T-cell (primary cell): Measurements from ENCODE around the gene EFCC1. TPM values are rescaled to one million over a fixed set of nuclear protein-coding genes. Genes with fewer than 3 reads are reported as not detected.
A peak's percentile ranks its signal among the peaks of the same experiment; 100 is the strongest.

Experiments
- ATAC-seq, 4 experiments: fragments of 200-7000 bp in 3 of 4; fragments of 150-1000 bp in 1 of 4; cut with Tn5 transposase; replicated peaks in 1 of 4; 1 replicate in 3 of 4; 2 replicates in 1 of 4; pipeline ENCODE4 v1.10.0; 2021; ENCODE audit warnings: moderate library complexity in 3 of 4, mild to moderate bottlenecking in 2 of 4, moderate number of reproducible peaks in 1 of 4
- CTCF ChIA-PET, 2 donors: fragments of 300-600 bp; sonication (Branson Sonifier 250); formaldehyde crosslinking; loops; one replicate each; lab custom pipeline; 2022; ENCODE audit warnings: antibody characterized with exemption in 2 of 2; lab: Charles Lee
- POLR2A ChIA-PET, 2 donors: fragments of 300-600 bp; sonication (Branson Sonifier 250); formaldehyde crosslinking; loops; one replicate each; lab custom pipeline; 2022; ENCODE audit warnings: antibody characterized with exemption in 2 of 2; lab: Charles Lee
- DNase-seq, 35 experiments: peaks; one replicate each; pipeline versions ENCODE4 v3.0.0 to v3.0.0-alpha.2; 2013 to 2023
- H3K27ac ChIP-seq: one replicate; pipeline ENCODE4 v1.5.1; 2013; ENCODE audit warnings: low read length
- H3K27me3 ChIP-seq, 2 experiments: replicated peaks in 1 of 2; 1 replicate in 1 of 2; 2 replicates in 1 of 2; pipeline versions ENCODE4 v1.6.1 to v1.7.0; 2013; ENCODE audit warnings: low read length in 1 of 2, mixed read lengths in 1 of 2; ENCODE audit not compliant: control insufficient read depth in 2 of 2, insufficient read depth in 2 of 2; ENCODE audit errors: extremely low read depth in 1 of 2
- H3K36me3 ChIP-seq, 2 donors: 1 replicate in 1 of 2; 2 replicates in 1 of 2; pipeline versions ENCODE4 v1.6.1 to v1.7.0; 2013; ENCODE audit warnings: low read length in 1 of 2; ENCODE audit not compliant: control insufficient read depth in 2 of 2, insufficient read depth in 1 of 2; ENCODE audit errors: extremely low read depth in 1 of 2
- H3K4me1 ChIP-seq, 2 experiments: 1 replicate in 1 of 2; 2 replicates in 1 of 2; pipeline versions ENCODE4 v1.6.1 to v1.7.0; 2013; ENCODE audit warnings: low read length in 2 of 2, mixed read lengths in 1 of 2; ENCODE audit not compliant: insufficient read depth in 2 of 2, control insufficient read depth in 1 of 2; ENCODE audit errors: extremely low read depth in 1 of 2
- H3K4me3 ChIP-seq, 2 donors: 1 replicate in 1 of 2; 2 replicates in 1 of 2; pipeline versions ENCODE4 v1.5.1 to v1.7.0; 2013; ENCODE audit warnings: mild to moderate bottlenecking in 2 of 2, low read length in 1 of 2, moderate library complexity in 1 of 2; ENCODE audit not compliant: control insufficient read depth in 1 of 2; ENCODE audit errors: extremely low read depth in 1 of 2
- H3K9me3 ChIP-seq: 2 replicates; pipeline ENCODE4 v1.7.0; 2013
- H3K27ac Mint-ChIP-seq, 2 donors: one replicate each; pipeline ENCODE4 v1.8.0; 2020 to 2021; ENCODE audit warnings: mild to moderate bottlenecking in 2 of 2, mixed read lengths in 2 of 2
- H3K27me3 Mint-ChIP-seq, 2 donors: one replicate each; pipeline ENCODE4 v1.8.0; 2021 to 2022; ENCODE audit warnings: mixed read lengths in 2 of 2
- H3K36me3 Mint-ChIP-seq: one replicate; pipeline ENCODE4 v1.8.0; 2021; ENCODE audit warnings: mixed read lengths
- H3K4me1 Mint-ChIP-seq, 3 donors: one replicate each; pipeline ENCODE4 v1.8.0; 2020 to 2022; ENCODE audit warnings: mixed read lengths in 3 of 3, mild to moderate bottlenecking in 1 of 3
- H3K4me3 Mint-ChIP-seq, 3 donors: one replicate each; pipeline ENCODE4 v1.8.0; 2020 to 2022; ENCODE audit warnings: mild to moderate bottlenecking in 3 of 3, mixed read lengths in 3 of 3, moderate library complexity in 3 of 3
- H3K9me3 Mint-ChIP-seq, 3 donors: one replicate each; pipeline ENCODE4 v1.8.0; 2020 to 2022; ENCODE audit warnings: mixed read lengths in 3 of 3
- WGBS: methylation state at CpG from one replicate; pipeline ENCODE4 v1.1.5; 2013; ENCODE audit warnings: missing lambda C conversion rate; ENCODE audit not compliant: insufficient coverage; 5-methylcytosine and 5-hydroxymethylcytosine counted together
- total RNA-seq, 35 experiments: library from RNA in 6 of 35; stranded (reverse) in 6 of 35; fragments of 120-200 nt in 1 of 35; gene quantifications; one replicate each; pipeline versions ENCODE4 v1.2.1 to v1.2.4 and lab custom pipeline; 2013 to 2026

Gene EFCC1
- total RNA-seq, 5 donors from 2014 or later (not counting 1 experiment from before 2014, with no cell fraction given) = 0.20 to 0.43 (median 0.30) TPM

DNA sequence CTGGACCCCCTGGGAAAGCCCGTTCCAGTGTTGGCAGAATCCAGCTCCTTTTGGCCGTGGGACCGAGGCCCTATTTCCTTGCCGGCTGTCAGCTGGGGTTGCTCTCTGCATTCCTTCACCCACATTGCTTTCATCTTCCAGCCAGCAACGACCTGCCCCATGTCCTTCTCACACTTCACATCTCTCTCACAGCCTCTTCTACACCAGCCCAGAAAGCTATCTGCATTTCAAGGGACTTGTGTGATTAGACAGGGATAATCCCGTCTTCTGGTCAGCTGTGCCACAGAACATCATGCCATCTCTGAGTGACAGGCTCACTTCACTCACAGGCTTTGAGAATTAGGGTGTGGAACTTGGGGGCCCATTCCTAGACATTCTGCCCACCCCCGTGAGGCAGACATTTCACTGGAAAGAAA is 16.4 kb downstream of the EFCC1 start:
- Mint-ChIP-seq H3K4me3 (peak overlapping the region in 1 of 3 donors; percentile 81), H3K4me1 (peaks cover 50 to 66% (median 51%) of the 10 kb centered on the region in 3 donors)

DNA sequence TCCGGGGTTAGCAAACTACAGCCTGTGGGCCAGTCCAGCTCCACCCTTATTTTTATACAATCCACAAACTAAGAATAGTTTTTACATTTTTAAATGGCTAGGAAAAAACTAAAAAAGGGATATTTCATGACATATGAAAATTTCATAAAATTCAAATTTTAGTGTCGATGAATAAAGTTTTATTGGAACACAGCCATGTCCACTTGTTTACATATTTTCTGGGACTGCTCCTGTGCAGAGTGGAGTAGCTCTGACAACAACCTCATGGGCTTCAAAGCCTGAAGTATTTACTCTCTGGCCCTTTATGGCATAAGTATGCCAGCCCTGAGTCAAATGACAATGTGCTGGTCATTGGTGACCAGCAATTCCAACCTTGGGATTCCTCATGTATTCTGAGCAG is 17.2 kb downstream of the EFCC1 start:
- peak overlapping the region; percentile 84 for H3K27ac ChIP-seq
- DNase-seq (no peak), ATAC-seq (no peak)
- H3K27ac Mint-ChIP-seq = peak overlapping the region; percentile 95 to 99
- no CpG with 5 or more reads among the region's 2 CpGs for WGBS
- H3K27me3 Mint-ChIP-seq = no peaks in the 10 kb centered on the region
- CTCF ChIA-PET = interaction anchor here in 1 of 2 donors (3.1 kb wide), 1 partner anchor 9 kb away, joined by 37 read pairs; no protein-coding TSS in a partner anchor
- H3K4me1 Mint-ChIP-seq = peaks cover 52 to 65% (median 53%) of the 10 kb centered on the region in 3 donors
- POLR2A ChIA-PET = interaction anchor here in 1 of 2 donors (0.7 kb wide), 1 partner anchor 24 kb away, joined by 3 read pairs; no protein-coding TSS in a partner anchor
- no peak overlapping the region for H3K4me3 ChIP-seq
- peak overlapping the region in 1 of 3 donors; percentile 22 for H3K4me3 Mint-ChIP-seq
- no peaks in the 10 kb centered on the region for H3K9me3 ChIP-seq
- peaks cover 26 to 54% of the 10 kb centered on the region in 2 experiments for H3K4me1 ChIP-seq
- H3K36me3 ChIP-seq = no peaks in the 10 kb centered on the region
- no peaks in the 10 kb centered on the region for H3K27me3 ChIP-seq
- H3K9me3 Mint-ChIP-seq = no peaks in the 10 kb centered on the region
- no peaks in the 10 kb centered on the region for H3K36me3 Mint-ChIP-seq

More for the DNA sequence above, 16.4 kb downstream of the EFCC1 start:
- no peaks in the 10 kb centered on the region for H3K9me3 Mint-ChIP-seq
- ATAC-seq (no peak), DNase-seq (no peak)
- 96% methylated on average over 4 of the region's 7 CpGs for WGBS
- H3K27ac ChIP-seq = peak overlapping the region; percentile 84
- H3K27ac Mint-ChIP-seq = peak overlapping the region; percentile 95 to 99
- H3K4me3 ChIP-seq = no peak overlapping the region
- peaks cover 26 to 50% of the 10 kb centered on the region in 2 experiments for H3K4me1 ChIP-seq
- POLR2A ChIA-PET = interaction anchor here in 1 of 2 donors (0.7 kb wide), 2 partner anchors 9 to 23 kb away, joined by 3 read pairs; no protein-coding TSS in a partner anchor
- H3K9me3 ChIP-seq = no peaks in the 10 kb centered on the region
- H3K27me3 ChIP-seq = no peaks in the 10 kb centered on the region
- H3K36me3 Mint-ChIP-seq = no peaks in the 10 kb centered on the region
- no peaks in the 10 kb centered on the region for H3K27me3 Mint-ChIP-seq
- CTCF ChIA-PET = interaction anchor here (0.5 to 3.1 kb wide), 8 partner anchors 9 to 230 kb away, joined by 3 to 58 read pairs (median 18); no protein-coding TSS in a partner anchor
- no peaks in the 10 kb centered on the region for H3K36me3 ChIP-seq

DNA sequence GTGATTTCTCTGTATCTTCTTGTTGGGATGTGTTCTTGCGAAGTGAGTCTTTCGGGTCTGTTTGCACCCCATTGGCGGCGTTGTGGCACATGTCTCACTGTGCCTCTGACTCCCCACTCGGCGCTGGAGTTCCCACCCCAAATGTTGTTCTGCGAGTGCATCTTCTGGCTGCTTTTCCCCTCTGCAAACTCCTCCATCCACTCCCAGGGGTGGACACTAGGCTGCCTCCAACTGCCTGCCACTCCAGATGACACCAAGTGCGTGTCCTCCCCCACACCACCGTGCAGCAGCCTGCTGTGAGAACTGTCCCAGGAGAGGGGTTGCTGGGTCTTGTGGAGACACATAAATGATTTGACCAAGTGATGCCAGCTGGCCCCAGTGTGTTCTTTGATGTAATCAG is 17.6 kb downstream of the EFCC1 start:
- Histone ChIP-seq H3K36me3 (no peaks in the 10 kb centered on the region), H3K27ac (peak overlapping the region; percentile 84), H3K4me3 (no peak overlapping the region), H3K9me3 (no peaks in the 10 kb centered on the region), H3K27me3 (no peaks in the 10 kb centered on the region), H3K4me1 (peaks cover 26 to 54% of the 10 kb centered on the region in 2 experiments)
- ATAC-seq (no peak), DNase-seq (no peak)
- ChIA-PET POLR2A (no interaction called here), CTCF (interaction anchor here in 1 of 2 donors (0.5 kb wide), 1 partner anchor 431 kb away, joined by 3 read pairs; no protein-coding TSS in a partner anchor)
- H3K4me3 Mint-ChIP-seq = peak overlapping the region in 1 of 3 donors; percentile 22
- no peaks in the 10 kb centered on the region for H3K27me3 Mint-ChIP-seq
- WGBS = 98% methylated on average over 8 of the region's 9 CpGs
- no peaks in the 10 kb centered on the region for H3K36me3 Mint-ChIP-seq
- H3K9me3 Mint-ChIP-seq = no peaks in the 10 kb centered on the region
- peaks cover 52 to 60% (median 53%) of the 10 kb centered on the region in 3 donors for H3K4me1 Mint-ChIP-seq
- peak overlapping the region; percentile 67 to 99 for H3K27ac Mint-ChIP-seq

DNA sequence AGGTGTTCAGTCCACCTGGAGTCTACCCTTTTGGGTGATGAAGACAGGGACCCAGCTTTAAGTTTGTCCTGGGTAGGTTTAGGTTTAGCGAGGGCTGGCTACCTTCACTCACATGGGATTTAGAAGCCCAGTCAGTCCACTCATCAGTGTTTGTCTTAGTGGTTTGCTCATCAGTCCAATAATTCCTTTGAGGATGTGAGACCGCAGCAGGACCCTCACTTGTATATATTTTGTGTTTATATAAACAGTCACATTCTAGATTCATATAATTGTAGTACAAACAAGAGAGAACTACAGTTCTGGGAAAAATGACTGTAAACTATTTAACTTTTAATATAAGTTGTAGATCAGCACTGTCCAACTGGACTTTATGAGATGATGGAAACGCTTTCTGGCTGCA is 18.2 kb downstream of the EFCC1 start:
- H3K27me3 Mint-ChIP-seq = no peaks in the 10 kb centered on the region
- Histone ChIP-seq H3K27ac (no peak overlapping the region), H3K36me3 (no peaks in the 10 kb centered on the region), H3K27me3 (no peaks in the 10 kb centered on the region), H3K9me3 (no peaks in the 10 kb centered on the region), H3K4me3 (no peak overlapping the region), H3K4me1 (peaks cover 26 to 54% of the 10 kb centered on the region in 2 experiments)
- DNase-seq (no peak), ATAC-seq (no peak)
- WGBS = no CpG with 5 or more reads among the region's 3 CpGs
- no peaks in the 10 kb centered on the region for H3K36me3 Mint-ChIP-seq
- no peak overlapping the region for H3K27ac Mint-ChIP-seq
- H3K4me1 Mint-ChIP-seq = peaks cover 52 to 55% (median 52%) of the 10 kb centered on the region in 3 donors
- ChIA-PET POLR2A (no interaction called here), CTCF (interaction anchor here (0.5 to 1.1 kb wide), 4 partner anchors 24 to 807 kb away, joined by 3 to 4 read pairs (median 4); no protein-coding TSS in a partner anchor)
- no peaks in the 10 kb centered on the region for H3K9me3 Mint-ChIP-seq
- no peak overlapping the region for H3K4me3 Mint-ChIP-seq

DNA sequence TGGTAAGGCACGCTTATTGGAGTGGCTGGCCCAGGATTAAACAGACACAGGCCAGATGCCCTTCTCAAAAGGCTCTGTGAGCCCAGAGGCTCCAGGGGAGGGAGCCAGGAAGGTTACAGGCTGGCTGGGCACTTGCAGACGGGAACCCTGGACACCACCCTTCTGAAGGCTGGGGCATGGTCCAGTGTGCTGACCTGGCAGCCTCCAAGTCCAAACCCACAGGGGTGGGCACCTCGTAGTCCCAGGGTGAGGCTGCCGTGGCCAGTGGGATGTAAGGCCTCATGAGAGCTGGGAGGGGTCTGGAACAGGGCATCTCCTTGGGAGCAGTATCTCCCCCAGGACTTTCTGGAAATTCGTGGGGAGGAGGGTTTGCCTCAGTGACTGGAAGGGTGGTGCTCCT is 19.6 kb downstream of the EFCC1 start:
- DNase-seq (no peak), ATAC-seq (no peak)
- CTCF ChIA-PET = no interaction called here
- Histone ChIP-seq H3K27ac (no peak overlapping the region), H3K9me3 (no peaks in the 10 kb centered on the region), H3K36me3 (no peaks in the 10 kb centered on the region), H3K4me3 (no peak overlapping the region), H3K27me3 (no peaks in the 10 kb centered on the region), H3K4me1 (peaks cover 20 to 41% of the 10 kb centered on the region in 2 experiments)
- 100% methylated on average over 3 of the region's 5 CpGs for WGBS
- Mint-ChIP-seq H3K27ac (no peak overlapping the region), H3K36me3 (no peaks in the 10 kb centered on the region), H3K4me3 (no peak overlapping the region), H3K27me3 (no peaks in the 10 kb centered on the region), H3K4me1 (peaks cover 38 to 49% (median 48%) of the 10 kb centered on the region in 3 donors), H3K9me3 (no peaks in the 10 kb centered on the region)
- POLR2A ChIA-PET = no interaction called here

DNA sequence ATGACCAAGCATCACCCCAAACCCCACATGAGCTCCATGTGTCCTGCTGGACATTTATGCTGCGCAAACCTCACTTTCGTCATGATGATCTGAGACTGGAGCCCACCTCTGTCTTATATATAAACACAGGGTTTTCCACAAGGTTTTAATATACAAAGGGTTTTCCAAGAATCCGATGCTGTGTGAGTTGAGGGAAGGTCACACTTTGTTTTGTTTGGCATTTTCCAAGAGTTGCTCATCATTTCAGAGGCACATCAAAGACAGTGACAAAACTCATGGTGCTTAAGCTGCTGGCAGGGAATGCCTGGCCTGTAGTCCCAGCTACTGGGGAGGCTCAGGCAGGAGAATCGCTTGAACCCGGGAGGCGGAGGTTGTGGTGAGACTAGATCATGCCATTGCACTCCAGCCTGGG is 20.0 kb downstream of the EFCC1 start:
- POLR2A ChIA-PET = interaction anchor here in 1 of 2 donors (0.6 kb wide), 1 partner anchor 18 kb away, joined by 3 read pairs; no protein-coding TSS in a partner anchor
- WGBS = 100% methylated on average over 1 of the region's 6 CpGs
- no peaks in the 10 kb centered on the region for H3K27me3 ChIP-seq
- CTCF ChIA-PET = no interaction called here
- H3K27me3 Mint-ChIP-seq = no peaks in the 10 kb centered on the region
- H3K4me3 ChIP-seq = no peak overlapping the region
- H3K9me3 Mint-ChIP-seq = no peaks in the 10 kb centered on the region
- H3K4me3 Mint-ChIP-seq = no peak overlapping the region
- no peaks in the 10 kb centered on the region for H3K36me3 ChIP-seq
- no peak overlapping the region for H3K27ac ChIP-seq
- H3K4me1 Mint-ChIP-seq = peaks cover 38 to 48% (median 47%) of the 10 kb centered on the region in 3 donors
- ATAC-seq = no peak
- H3K9me3 ChIP-seq = no peaks in the 10 kb centered on the region
- no peak for DNase-seq
- H3K4me1 ChIP-seq = peaks cover 16 to 41% of the 10 kb centered on the region in 2 experiments
- no peak overlapping the region for H3K27ac Mint-ChIP-seq
- no peaks in the 10 kb centered on the region for H3K36me3 Mint-ChIP-seq
